Adipose tissue (tissue), 3 donors: Measurements from ENCODE around the gene UBIAD1. TPM values are rescaled to one million over a fixed set of nuclear protein-coding genes. Genes with fewer than 3 reads are reported as not detected.
"Not testable (repeated sequence)": the region's sequence is repeated elsewhere in the genome, so short reads cannot be mapped to it uniquely, and the experiment has no call there.

Source experiments
- H3K27ac ChIP-seq: one replicate; pipeline ENCODE4 v1.5.1; 2013; ENCODE audit warnings: low read depth, low read length
- WGBS, 3 donors: extraction: QIAGEN DNeasy Blood & Tissue Kit; methylation state at CpG; one replicate each; pipeline ENCODE4 v1.1.7; 2013; 5-methylcytosine and 5-hydroxymethylcytosine counted together
- polyA plus RNA-seq, 3 donors: library from polyadenylated mRNA; stranded (reverse); fragments of 200-250 nt; gene quantifications; one replicate each; pipeline ENCODE4 v1.2.3, GENCODE V29; 2013
- donor health status: healthy with polysubstance abuse.
- donor health status: Bipolar disorder and iron deficiency.
- donor health status: healthy.

UBIAD1 gene
- 10 to 100 TPM in 1 of 3 donors, 1 to 10 TPM in 2; 3.1 to 10.3 (median 7.2) TPM for polyA plus RNA-seq

- WGBS, 3 donors = 1 to 2% (median 1%) methylated on average over 35 to 53 of the region's 64 CpGs
- H3K27ac ChIP-seq = peak within 1 kb of the TSS; percentile 48
Measured at GRCh38 chr1:11272832-11273594, at the start of gene UBIAD1. Gene UBIAD1, plus strand, starts transcription at chr1:11273198. Its CDS starts 334 bp downstream, at chr1:11273532.

- 88 to 93% (median 92%) methylated on average over 10 of the region's 10 CpGs for WGBS, 3 donors
- no peak overlapping the region for H3K27ac ChIP-seq
Measured at GRCh38 chr1:11227106-11228077, 45.6 kb upstream of the UBIAD1 start.

DNA sequence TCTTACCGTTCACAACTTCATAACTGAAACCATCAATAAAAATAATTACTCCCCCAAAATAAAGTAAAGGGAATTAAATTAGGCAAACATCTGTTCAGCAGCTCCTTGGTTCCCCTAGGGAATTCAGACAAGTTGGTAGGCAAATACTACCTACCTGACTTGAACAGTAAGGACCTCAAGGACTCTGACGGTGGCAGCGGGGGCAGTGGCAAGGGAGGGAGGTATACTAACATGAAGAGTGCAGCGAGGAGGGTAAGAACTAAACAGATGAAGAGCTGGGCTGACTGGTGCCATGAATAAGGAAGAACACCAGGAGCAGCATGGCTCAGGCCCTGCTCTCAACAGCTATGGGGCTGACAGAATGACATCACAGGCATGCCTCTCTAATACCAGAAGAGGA, 43.8 kb upstream of the UBIAD1 start:
- 87 to 97% (median 95%) methylated on average over 4 of the region's 4 CpGs for WGBS, 3 donors
- H3K27ac ChIP-seq = no peak overlapping the region

DNA sequence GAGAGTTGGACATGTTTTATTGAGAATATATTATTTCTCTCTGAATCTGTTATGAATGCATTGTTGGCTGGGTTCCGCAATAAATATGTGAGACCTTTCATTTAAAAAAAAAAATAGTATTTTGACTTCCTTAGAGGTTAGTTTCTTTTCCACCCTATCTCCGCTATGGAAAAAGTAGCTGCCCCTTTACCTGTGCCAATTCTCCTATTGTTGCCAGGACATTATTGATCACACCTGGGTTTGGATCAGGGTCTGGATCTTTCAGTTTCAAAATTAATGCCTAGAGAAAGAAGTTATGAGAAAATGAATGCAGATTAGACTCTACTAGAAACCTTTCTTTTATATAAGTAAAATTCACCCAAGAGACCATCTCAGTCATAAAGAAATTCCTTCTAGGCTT, 39.8 kb upstream of the UBIAD1 start:
- no peak overlapping the region for H3K27ac ChIP-seq
- WGBS, 3 donors = 90 to 99% (median 99%) methylated on average over 2 of the region's 2 CpGs

- WGBS, 3 donors = 64 to 84% (median 64%) methylated on average over 6 of the region's 6 CpGs
- no peak overlapping the region for H3K27ac ChIP-seq
Measured at GRCh38 chr1:11237356-11237755, 35.6 kb upstream of the UBIAD1 start.

DNA sequence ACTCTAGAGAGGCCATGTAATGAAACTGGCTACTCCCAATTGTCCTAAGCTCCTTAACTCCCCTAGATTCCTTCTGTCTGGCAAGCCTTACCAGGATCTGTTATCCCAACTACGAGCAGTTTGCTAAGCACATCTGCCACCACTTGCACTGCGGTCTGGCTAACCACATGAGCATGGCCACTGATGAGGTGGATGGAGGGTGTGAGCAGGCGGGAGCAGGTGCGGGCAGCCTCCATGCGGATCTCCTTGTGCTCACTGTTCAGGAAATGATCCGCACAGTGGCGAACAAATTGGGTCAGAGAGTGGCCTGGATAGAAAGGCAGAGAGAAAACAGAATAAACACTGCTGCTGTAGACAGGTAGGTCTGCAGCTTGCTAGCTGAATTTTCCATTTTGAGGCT, 34.7 kb upstream of the UBIAD1 start:
- WGBS, 3 donors = 90 to 94% (median 93%) methylated on average over 7 of the region's 7 CpGs
- H3K27ac ChIP-seq = no peak overlapping the region

DNA sequence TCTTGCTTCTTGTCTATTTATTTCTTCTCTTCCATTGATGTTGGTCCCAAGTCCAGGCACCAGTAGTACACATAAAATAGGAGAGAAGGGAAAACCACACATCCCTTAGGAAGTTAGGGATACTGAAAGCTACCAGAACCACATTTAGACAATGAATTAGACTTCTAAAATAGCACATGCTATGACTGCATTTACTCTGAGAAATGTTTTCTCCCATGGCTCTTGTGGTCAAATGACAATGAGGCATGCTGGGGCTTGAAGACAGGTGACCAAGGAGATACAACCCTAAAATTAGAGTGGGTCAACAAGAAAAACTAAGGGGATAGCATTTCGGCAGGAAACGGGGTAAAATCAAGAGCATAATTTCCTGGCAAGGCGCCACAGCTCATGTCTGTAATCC, 27.8 kb upstream of the UBIAD1 start:
- 89 to 92% (median 90%) methylated on average over 3 of the region's 3 CpGs for whole genome bisulfite sequencing, 3 donors
- H3K27ac ChIP-seq = no peak overlapping the region

GRCh38 chr1:11245904-11246719, 26.9 kb upstream of the UBIAD1 start:
- 89 to 95% (median 93%) methylated on average over 7 of the region's 7 CpGs for WGBS, 3 donors
- no peak overlapping the region for H3K27ac ChIP-seq

DNA sequence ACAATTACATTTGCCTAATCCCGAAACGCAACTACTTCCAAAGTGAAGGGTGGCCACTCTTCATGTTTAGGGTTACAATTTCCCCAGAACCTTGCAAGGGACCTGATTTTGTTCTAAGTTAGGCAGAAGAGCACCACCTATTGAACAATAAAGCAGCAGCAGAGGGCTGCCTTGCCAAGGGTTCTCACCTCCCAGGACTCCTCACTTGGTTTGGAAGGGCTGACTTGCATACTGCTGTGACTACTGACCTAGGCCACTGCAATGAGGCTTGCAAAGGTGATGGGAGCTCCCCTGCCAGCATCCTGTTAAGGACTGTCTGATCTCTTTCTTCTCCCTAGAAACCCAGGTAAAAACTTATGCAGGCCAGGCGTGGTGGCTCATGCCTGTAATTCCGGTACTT, 24.8 kb upstream of the UBIAD1 start:
- no peak overlapping the region for H3K27ac ChIP-seq
- 95 to 100% (median 96%) methylated on average over 4 of the region's 4 CpGs for WGBS, 3 donors

GRCh38 chr1:11252538-11252937, 20.5 kb upstream of the UBIAD1 start:
- WGBS, 3 donors = 94 to 98% (median 96%) methylated on average over 8 of the region's 8 CpGs
- no peak overlapping the region for H3K27ac ChIP-seq

- WGBS, 3 donors = 77 to 90% (median 89%) methylated on average over 8 of the region's 8 CpGs
- H3K27ac ChIP-seq = no peak overlapping the region
Measured at GRCh38 chr1:11253226-11253625, 19.8 kb upstream of the UBIAD1 start.

DNA sequence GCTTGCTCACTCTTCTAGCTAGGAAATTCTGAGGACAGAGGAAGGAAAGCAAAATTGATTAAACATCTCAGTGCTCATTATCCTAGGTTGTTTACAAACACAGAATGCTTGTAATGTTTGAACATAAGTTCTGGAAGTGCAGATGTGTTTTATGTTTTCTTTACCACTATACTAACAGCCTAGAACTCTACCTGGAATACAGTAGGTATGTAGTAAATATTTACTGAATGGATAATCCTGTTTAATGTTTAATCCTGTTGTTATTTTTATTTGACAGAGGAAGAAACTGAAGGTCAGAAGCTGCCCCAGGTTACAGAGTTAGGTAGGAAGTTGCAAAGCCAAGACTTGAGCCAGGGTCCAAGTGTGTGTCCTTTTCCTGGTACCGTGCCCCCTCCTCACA, 16.7 kb upstream of the UBIAD1 start:
- 85 to 98% (median 94%) methylated on average over 1 of the region's 1 CpG for WGBS, 3 donors
- no peak overlapping the region for H3K27ac ChIP-seq

DNA sequence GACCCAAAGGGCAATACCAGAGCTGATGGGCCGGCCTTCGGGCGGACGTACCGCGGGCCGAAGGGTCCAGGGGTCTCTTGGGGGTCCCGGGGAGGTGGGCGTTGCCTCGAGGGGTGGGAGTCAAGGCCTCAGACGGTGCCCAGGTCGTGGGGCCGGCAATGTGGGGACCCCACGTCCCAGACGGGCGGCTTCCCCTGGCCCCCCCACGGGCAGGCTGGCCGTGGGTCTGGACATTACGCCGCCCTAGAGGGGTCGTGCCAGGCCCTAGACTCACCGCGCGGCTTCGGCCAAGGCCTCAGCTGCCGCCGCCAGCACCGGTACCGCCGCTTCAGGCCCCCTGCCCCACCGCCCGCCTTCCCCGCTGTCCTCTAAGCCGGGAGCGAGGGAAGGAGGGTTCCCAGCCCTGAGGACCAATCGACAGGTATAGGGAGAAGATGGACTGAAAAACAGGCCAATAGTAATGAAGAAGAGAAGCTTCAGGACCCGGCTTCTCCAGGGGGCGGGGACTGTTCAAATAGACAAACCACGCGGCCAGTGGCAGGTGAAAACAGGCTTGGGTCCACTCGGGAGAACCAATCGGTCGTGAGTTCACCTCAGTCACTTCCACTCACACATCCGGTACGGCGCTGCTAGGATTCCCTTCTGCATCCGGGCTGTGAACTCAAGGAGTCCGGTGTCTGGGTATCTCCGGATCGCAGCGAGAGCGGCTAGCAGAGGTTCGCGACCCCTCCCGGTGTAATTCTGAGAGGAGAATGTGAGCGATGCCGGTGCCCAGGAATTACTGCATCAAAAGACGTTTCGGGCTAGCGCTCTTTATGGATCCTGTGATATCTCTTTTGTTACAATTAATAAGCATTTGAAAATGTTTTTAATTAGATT, 10.6 kb upstream of the UBIAD1 start, which contains the start of gene MTOR:
Gene MTOR (minus strand): TSS at position 381 of the 879 bp plus-strand sequence. CDS start 3,142 bp downstream, outside the sequence.
- 0 to 1% (median 0%) methylated on average over 54 to 60 of the region's 60 CpGs for WGBS, 3 donors
- H3K27ac ChIP-seq = peak within 1 kb of the TSS; percentile 43

GRCh38 chr1:11266268-11267074, 6.5 kb upstream of the UBIAD1 start:
- 76 to 83% (median 77%) methylated on average over 12 of the region's 12 CpGs for WGBS, 3 donors
- H3K27ac ChIP-seq = no peak overlapping the region

- 78 to 82% (median 81%) methylated on average over 19 of the region's 19 CpGs for WGBS, 3 donors
- H3K27ac ChIP-seq = not testable (repeated sequence)
Measured at GRCh38 chr1:11267350-11268337, 5.4 kb upstream of the UBIAD1 start.

DNA sequence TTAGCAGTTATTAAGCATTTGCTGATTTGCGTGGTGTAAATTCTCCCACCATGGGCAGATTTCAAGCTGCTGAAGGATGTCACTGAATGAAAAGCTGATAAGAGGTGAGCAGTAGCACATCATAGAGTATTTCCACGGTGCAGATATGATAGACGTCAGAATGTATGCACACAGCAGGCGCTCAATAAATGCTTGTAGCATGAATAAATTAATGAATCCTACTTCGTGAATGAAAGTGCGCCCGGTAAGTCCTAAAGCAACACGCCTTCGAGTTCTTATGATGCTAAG, 510 bp upstream of the UBIAD1 start:
- H3K27ac ChIP-seq = no peak overlapping the region
- 5 to 16% (median 10%) methylated on average over 9 of the region's 9 CpGs for WGBS, 3 donors
